Tibial nerve (tissue), 4 donors: ENCODE measurements around the gene BCHE. TPM values are rescaled to one million over a fixed set of nuclear protein-coding genes. Genes with fewer than 3 reads are reported as not detected.

Experiments used
- DNase-seq, 2 donors: peaks; one replicate each; pipeline ENCODE4 v3.0.0-alpha.2; 2019; ENCODE audit warnings: low spot score in 2 of 2
- H3K27ac ChIP-seq, 4 donors: fragments of 200-600 bp; sonication (generic) in 3 of 4; one replicate each; pipeline ENCODE4 v1.5.1; 2017 to 2019; ENCODE audit warnings: mild to moderate bottlenecking in 1 of 4
- H3K27me3 ChIP-seq, 2 donors: fragments of 200-600 bp; sonication (generic) in 1 of 2; one replicate each; pipeline versions ENCODE4 v1.5.1 to v1.6.0; 2017 to 2019
- H3K36me3 ChIP-seq, 3 donors: fragments of 200-600 bp; sonication (generic); one replicate each; pipeline ENCODE4 v1.5.1; 2018 to 2019
- H3K4me1 ChIP-seq, 4 donors: fragments of 200-600 bp; sonication (generic) in 3 of 4; one replicate each; pipeline ENCODE4 v1.5.1; 2017 to 2019
- H3K4me3 ChIP-seq, 4 donors: fragments of 200-600 bp; sonication (generic) in 3 of 4; one replicate each; pipeline ENCODE4 v1.5.1; 2017 to 2019; ENCODE audit warnings: mild to moderate bottlenecking in 1 of 4, moderate library complexity in 1 of 4
- H3K9me3 ChIP-seq, 4 donors: fragments of 200-600 bp; sonication (generic) in 3 of 4; one replicate each; pipeline ENCODE4 v1.5.1; 2017 to 2019
- EP300 ChIP-seq, 2 donors: sonication (generic); formaldehyde crosslinking; IDR thresholded peaks; one replicate each; pipeline ENCODE4 v1.6.1; 2017; ENCODE audit warnings: antibody characterized with exemption in 2 of 2, mild to moderate bottlenecking in 1 of 2
- POLR2A ChIP-seq, 2 donors: fragments of 450-650 bp; IDR thresholded peaks; one replicate each; pipeline ENCODE4 v1.6.1; 2017; ENCODE audit warnings: antibody characterized with exemption in 2 of 2, mild to moderate bottlenecking in 2 of 2, moderate library complexity in 2 of 2
- WGBS, 2 donors: methylation state at CpG; one replicate each; pipeline ENCODE4 v1.1.5; 2018; 5-methylcytosine and 5-hydroxymethylcytosine counted together
- total RNA-seq, 4 donors: library from RNA; depleted of rRNA; stranded (reverse); fragments of >200 nt; gene quantifications; one replicate each; pipeline ENCODE4 v1.1.0, GENCODE V29; 2016
- TF ChIP-seq, protein P1 (sequence below), 5 experiments: fragments of 200-600 bp in 3 of 5; fragments of 450-650 bp in 2 of 5; sonication (generic) in 3 of 5; IDR thresholded peaks; one replicate each; pipeline ENCODE4 v1.5.1; 2016 to 2019; ENCODE audit warnings: antibody characterized with exemption in 5 of 5, mild to moderate bottlenecking in 3 of 5, moderate library complexity in 2 of 5

Gene BCHE
- total RNA-seq, 4 donors from 2014 or later, result 0.30 to 1.3 (median 0.98) TPM; not detected in 1

- 20 to 54% methylated on average over 1 of the region's 1 CpG for WGBS, 2 donors
- TF ChIP-seq EP300 (IDR thresholded peaks at IDR 0.05), result no peak
- TF ChIP-seq, protein P1, sequence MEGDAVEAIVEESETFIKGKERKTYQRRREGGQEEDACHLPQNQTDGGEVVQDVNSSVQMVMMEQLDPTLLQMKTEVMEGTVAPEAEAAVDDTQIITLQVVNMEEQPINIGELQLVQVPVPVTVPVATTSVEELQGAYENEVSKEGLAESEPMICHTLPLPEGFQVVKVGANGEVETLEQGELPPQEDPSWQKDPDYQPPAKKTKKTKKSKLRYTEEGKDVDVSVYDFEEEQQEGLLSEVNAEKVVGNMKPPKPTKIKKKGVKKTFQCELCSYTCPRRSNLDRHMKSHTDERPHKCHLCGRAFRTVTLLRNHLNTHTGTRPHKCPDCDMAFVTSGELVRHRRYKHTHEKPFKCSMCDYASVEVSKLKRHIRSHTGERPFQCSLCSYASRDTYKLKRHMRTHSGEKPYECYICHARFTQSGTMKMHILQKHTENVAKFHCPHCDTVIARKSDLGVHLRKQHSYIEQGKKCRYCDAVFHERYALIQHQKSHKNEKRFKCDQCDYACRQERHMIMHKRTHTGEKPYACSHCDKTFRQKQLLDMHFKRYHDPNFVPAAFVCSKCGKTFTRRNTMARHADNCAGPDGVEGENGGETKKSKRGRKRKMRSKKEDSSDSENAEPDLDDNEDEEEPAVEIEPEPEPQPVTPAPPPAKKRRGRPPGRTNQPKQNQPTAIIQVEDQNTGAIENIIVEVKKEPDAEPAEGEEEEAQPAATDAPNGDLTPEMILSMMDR (IDR thresholded peaks at IDR 0.05), result peak; percentile 12 to 39 (median 22)
- no peak for TF ChIP-seq POLR2A (IDR thresholded peaks at IDR 0.05)
- H3K27me3 ChIP-seq, result no peaks in the 10 kb centered on the region
- H3K4me3 ChIP-seq, result no peak overlapping the region
- no peaks in the 10 kb centered on the region for H3K4me1 ChIP-seq
- DNase-seq, result no peak
- no peaks in the 10 kb centered on the region for H3K9me3 ChIP-seq
- H3K36me3 ChIP-seq, result no peaks in the 10 kb centered on the region
- no peak overlapping the region for H3K27ac ChIP-seq
These were observed 17.5 kb upstream of the BCHE start for GRCh38 chr3:165854696-165855095.

GRCh38 chr3:165852711-165853110 lies 15.5 kb upstream of the BCHE start:
- Histone ChIP-seq H3K27ac (no peak overlapping the region), H3K27me3 (no peaks in the 10 kb centered on the region), H3K9me3 (no peaks in the 10 kb centered on the region), H3K4me3 (no peak overlapping the region), H3K4me1 (no peaks in the 10 kb centered on the region), H3K36me3 (no peaks in the 10 kb centered on the region)
- no peak for DNase-seq
- TF ChIP-seq POLR2A (IDR thresholded peaks at IDR 0.05) (no peak), EP300 (IDR thresholded peaks at IDR 0.05) (no peak)
- TF ChIP-seq, protein P1 (IDR thresholded peaks at IDR 0.05), result no peak

- no peak overlapping the region for H3K4me3 ChIP-seq
- whole genome bisulfite sequencing, 2 donors, result 34 to 49% methylated on average over 2 of the region's 2 CpGs
- no peaks in the 10 kb centered on the region for H3K36me3 ChIP-seq
- no peak overlapping the region for H3K27ac ChIP-seq
- no peak for TF ChIP-seq EP300 (IDR thresholded peaks at IDR 0.05)
- no peak for TF ChIP-seq POLR2A (IDR thresholded peaks at IDR 0.05)
- TF ChIP-seq, protein P1 (IDR thresholded peaks at IDR 0.05), result no peak
- no peak for DNase-seq
- no peaks in the 10 kb centered on the region for H3K9me3 ChIP-seq
- no peaks in the 10 kb centered on the region for H3K4me1 ChIP-seq
- H3K27me3 ChIP-seq, result no peaks in the 10 kb centered on the region
These were observed 15.0 kb upstream of the BCHE start for GRCh38 chr3:165852191-165852590.

DNA sequence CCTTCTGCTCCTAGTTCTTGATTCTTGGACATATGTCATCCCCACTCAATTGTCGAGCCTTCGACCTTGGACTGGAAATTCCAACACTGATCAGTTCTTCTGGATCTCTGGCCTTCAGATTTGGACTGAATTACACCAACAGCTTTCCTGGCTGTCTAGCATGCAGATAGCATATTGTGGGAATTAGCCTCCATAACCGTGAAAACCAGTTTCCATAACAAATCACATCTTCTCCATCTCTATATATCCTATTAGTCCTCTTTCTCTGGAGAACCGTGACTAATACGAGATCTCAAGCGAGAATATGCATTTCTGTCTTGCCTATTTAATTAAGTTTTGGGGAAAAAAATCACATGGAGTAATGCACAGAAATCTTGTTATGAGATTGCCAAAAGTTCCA lies 8.8 kb upstream of the BCHE start:
- Histone ChIP-seq H3K27me3 (no peaks in the 10 kb centered on the region), H3K36me3 (no peaks in the 10 kb centered on the region), H3K27ac (no peak overlapping the region), H3K9me3 (no peaks in the 10 kb centered on the region), H3K4me1 (no peaks in the 10 kb centered on the region), H3K4me3 (no peak overlapping the region)
- DNase-seq, result no peak
- TF ChIP-seq, protein P1 (IDR thresholded peaks at IDR 0.05), result no peak
- TF ChIP-seq POLR2A (IDR thresholded peaks at IDR 0.05) (no peak), EP300 (IDR thresholded peaks at IDR 0.05) (no peak)
- WGBS, 2 donors, result 96% methylated on average over 6 of the region's 6 CpGs

- WGBS, 2 donors, result 88 to 92% methylated on average over 9 of the region's 9 CpGs
- Histone ChIP-seq H3K4me1 (peaks cover 0 to 5% (median 0%) of the 10 kb centered on the region in 4 donors), H3K36me3 (no peaks in the 10 kb centered on the region), H3K27me3 (no peaks in the 10 kb centered on the region), H3K4me3 (no peak overlapping the region), H3K9me3 (no peaks in the 10 kb centered on the region), H3K27ac (no peak overlapping the region)
- no peak for DNase-seq
- TF ChIP-seq, protein P1 (IDR thresholded peaks at IDR 0.05), result no peak
- TF ChIP-seq POLR2A (IDR thresholded peaks at IDR 0.05), result no peak
- no peak for TF ChIP-seq EP300 (IDR thresholded peaks at IDR 0.05)
These were observed 2.3 kb upstream of the BCHE start for GRCh38 chr3:165839296-165840076.
